ENCODE measurements around the gene GAB2. TPM values are rescaled to one million over a fixed set of nuclear protein-coding genes. Genes with fewer than 3 reads are reported as not detected.

Gene GAB2
- total and polyA plus RNA-seq, 7 experiments from 2014 or later, result 0.17 to 42.6 (median 3.5) TPM

DNA sequence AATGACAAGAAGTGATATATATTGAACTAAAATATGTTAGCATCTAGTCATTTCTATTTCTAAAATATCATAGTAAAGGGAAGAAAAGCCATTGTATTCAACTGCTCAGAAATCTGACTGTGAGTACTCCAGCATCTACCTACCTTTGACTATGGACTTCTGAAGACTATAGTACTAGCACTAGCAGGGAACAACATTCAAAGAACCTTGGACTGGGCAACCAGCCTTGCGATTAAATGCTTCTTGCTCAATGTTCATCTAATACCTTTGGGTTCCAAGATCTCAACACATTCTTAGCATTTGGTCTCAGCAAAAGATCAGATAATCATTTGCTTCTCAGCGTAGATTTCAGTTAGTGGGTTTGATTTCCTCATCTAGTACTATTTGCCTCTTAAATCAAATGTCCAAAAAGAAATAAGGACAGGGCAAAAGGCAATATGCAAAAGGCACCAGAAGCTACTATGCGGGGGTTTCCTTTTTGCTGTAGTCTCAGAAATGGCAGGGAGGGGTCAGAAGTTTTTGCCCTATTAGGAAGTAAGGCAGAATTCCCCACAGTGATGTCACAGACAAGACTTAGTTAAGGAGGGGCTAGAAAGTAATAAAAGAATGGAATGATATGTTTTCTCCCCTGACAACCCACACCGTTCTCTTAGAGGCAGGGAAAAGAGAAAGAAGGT, 80.6 kb downstream of the GAB2 start:
- peaks cover 0 to 8% (median 3%) of the 10 kb centered on the region in 5 donors for H3K27me3 Mint-ChIP-seq
- Histone ChIP-seq H3K4me1 (ENCODE audit: control insufficient read depth in 2 of 2, insufficient read depth in 2 of 2, low read length in 2 of 2) (no peaks in the 10 kb centered on the region), H3K27ac (ENCODE audit: low read depth, low read length) (no peak overlapping the region), H3K36me3 (ENCODE audit: control insufficient read depth in 2 of 3, insufficient read depth in 3 of 3, low read length in 3 of 3) (no peaks in the 10 kb centered on the region), H3K4me3 (ENCODE audit: low read length) (no peak overlapping the region), H3K27me3 (ENCODE audit: control insufficient read depth in 2 of 2, insufficient read depth in 2 of 2, low read length in 2 of 2) (no peaks in the 10 kb centered on the region), H3K9me3 (ENCODE audit: control insufficient read depth in 2 of 3, low read length in 3 of 3) (no peaks in the 10 kb centered on the region)
- ChIA-PET POLR2A (no interaction called here), CTCF (no interaction called here)
- H3K36me3 Mint-ChIP-seq, result peaks cover 0 to 63% (median 0%) of the 10 kb centered on the region in 5 donors
- intact Hi-C loops (cut with micrococcal nuclease), result no loop called here
- DNase-seq (no peak), ATAC-seq (peak; percentile 44)
- H3K4me1 Mint-ChIP-seq, result peaks cover 0 to 86% (median 8%) of the 10 kb centered on the region in 7 donors
- H3K27ac Mint-ChIP-seq, result no peak overlapping the region
- H3K4me3 Mint-ChIP-seq, result peak overlapping the region in 1 of 10 donors; percentile 13
- H3K9me3 Mint-ChIP-seq, result peaks cover 0 to 17% (median 0%) of the 10 kb centered on the region in 11 donors

DNA sequence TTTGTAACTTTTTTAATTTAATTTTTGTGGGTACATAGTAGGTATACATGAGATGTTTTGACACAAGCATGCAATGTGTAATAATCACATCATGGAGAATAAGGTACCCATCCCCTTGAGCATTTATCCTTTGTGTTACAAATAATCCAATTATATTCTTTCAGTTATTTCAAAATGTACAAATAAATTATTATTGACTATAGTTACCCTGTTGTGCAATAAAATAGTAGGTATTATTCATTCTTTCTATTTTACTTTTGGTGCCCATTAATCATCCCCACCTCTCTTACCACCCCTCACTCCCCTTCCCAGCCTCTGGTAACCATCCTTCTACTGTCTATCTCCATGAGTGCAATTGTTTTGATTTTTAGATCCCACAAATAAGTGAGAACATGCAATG, 83.5 kb downstream of the GAB2 start:
- CTCF ChIA-PET, result no interaction called here
- POLR2A ChIA-PET, result no interaction called here
- Histone ChIP-seq H3K9me3 (ENCODE audit: control insufficient read depth in 2 of 3, low read length in 3 of 3) (no peaks in the 10 kb centered on the region), H3K4me3 (ENCODE audit: low read length) (no peak overlapping the region), H3K36me3 (ENCODE audit: control insufficient read depth in 2 of 3, insufficient read depth in 3 of 3, low read length in 3 of 3) (no peaks in the 10 kb centered on the region), H3K27me3 (ENCODE audit: control insufficient read depth in 2 of 2, insufficient read depth in 2 of 2, low read length in 2 of 2) (no peaks in the 10 kb centered on the region), H3K4me1 (ENCODE audit: control insufficient read depth in 2 of 2, insufficient read depth in 2 of 2, low read length in 2 of 2) (no peaks in the 10 kb centered on the region), H3K27ac (ENCODE audit: low read depth, low read length) (no peak overlapping the region)
- ATAC-seq (no peak), DNase-seq (no peak)
- Mint-ChIP-seq H3K4me3 (no peak overlapping the region), H3K9me3 (peaks cover 0 to 13% (median 0%) of the 10 kb centered on the region in 11 donors), H3K4me1 (peaks cover 0 to 80% (median 0%) of the 10 kb centered on the region in 7 donors), H3K27ac (no peak overlapping the region), H3K27me3 (peaks cover 0 to 2% (median 0%) of the 10 kb centered on the region in 5 donors), H3K36me3 (peaks cover 0 to 57% (median 0%) of the 10 kb centered on the region in 5 donors)
- intact Hi-C loops (cut with micrococcal nuclease), result loop anchor here in 1 of 2 donors (5.0 kb wide), 1 partner anchor 228 kb away; no protein-coding TSS in a partner anchor

DNA sequence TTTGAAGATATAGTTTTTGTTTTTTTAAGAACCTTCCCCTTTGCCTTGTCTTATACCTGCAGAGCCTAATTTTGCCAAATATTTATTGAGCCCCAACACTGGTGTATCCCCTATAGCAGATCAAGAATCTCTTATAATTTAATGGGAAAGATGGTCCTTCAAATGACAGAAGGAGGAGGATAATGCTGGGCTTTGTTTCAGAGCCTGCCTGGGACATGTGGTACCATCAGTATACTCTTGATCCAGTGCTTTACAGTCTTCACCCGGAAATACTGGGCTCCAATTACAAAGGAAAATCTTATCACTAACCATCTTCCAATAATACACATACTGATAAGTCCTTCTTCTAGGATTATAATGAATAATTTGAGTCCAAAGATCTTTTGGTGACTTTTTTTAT, 84.7 kb downstream of the GAB2 start:
- Histone ChIP-seq H3K36me3 (ENCODE audit: control insufficient read depth in 2 of 3, insufficient read depth in 3 of 3, low read length in 3 of 3) (no peaks in the 10 kb centered on the region), H3K9me3 (ENCODE audit: control insufficient read depth in 2 of 3, low read length in 3 of 3) (no peaks in the 10 kb centered on the region), H3K27me3 (ENCODE audit: control insufficient read depth in 2 of 2, insufficient read depth in 2 of 2, low read length in 2 of 2) (no peaks in the 10 kb centered on the region), H3K27ac (ENCODE audit: low read depth, low read length) (no peak overlapping the region), H3K4me3 (ENCODE audit: low read length) (no peak overlapping the region), H3K4me1 (ENCODE audit: control insufficient read depth in 2 of 2, insufficient read depth in 2 of 2, low read length in 2 of 2) (no peaks in the 10 kb centered on the region)
- Mint-ChIP-seq H3K27me3 (peaks cover 0 to 2% (median 0%) of the 10 kb centered on the region in 5 donors), H3K4me3 (peak overlapping the region in 1 of 10 donors; percentile 45), H3K27ac (peak overlapping the region in 2 of 9 donors; percentile 19 to 65), H3K4me1 (peaks cover 0 to 76% (median 0%) of the 10 kb centered on the region in 7 donors), H3K9me3 (peaks cover 0 to 18% (median 0%) of the 10 kb centered on the region in 11 donors), H3K36me3 (peaks cover 0 to 63% (median 0%) of the 10 kb centered on the region in 5 donors)
- CTCF ChIA-PET, result no interaction called here
- DNase-seq (no peak), ATAC-seq (no peak)
- intact Hi-C loops (cut with micrococcal nuclease), result loop anchor here in 1 of 2 donors (1.0 to 5.0 kb wide), 3 partner anchors 7 to 229 kb away; no protein-coding TSS in a partner anchor
- POLR2A ChIA-PET, result no interaction called here

DNA sequence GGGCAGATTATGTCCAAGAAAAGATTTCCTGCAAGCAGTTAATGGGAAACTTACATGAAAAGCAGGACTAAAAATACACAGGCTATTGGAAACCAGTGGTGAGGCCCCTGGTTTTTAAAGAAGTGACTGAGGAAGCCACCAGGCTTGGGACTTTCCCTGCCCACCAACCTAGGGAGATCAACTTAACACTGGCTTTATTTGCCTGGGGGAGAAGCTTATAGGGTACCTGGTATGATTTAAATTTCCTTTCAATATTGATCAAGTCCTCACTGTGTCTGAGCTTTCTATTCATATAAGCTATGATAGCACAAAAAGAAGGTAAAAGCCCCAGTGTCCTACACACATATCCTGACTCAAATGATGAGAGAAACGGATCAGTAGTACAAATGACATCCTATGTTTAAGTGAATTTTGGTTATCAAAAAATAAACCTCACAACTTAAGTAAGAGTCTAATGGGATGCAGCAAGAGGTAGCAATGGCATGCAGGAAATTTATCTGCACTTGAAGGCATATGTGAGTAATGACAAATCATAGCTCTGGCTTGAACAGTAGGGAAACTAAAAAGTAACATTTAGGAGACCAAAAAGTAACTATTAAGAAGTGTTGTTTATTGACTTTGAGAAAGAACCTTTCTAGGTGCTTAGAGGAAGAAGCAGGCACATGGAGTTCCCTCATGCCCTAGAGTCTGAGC, 85.3 kb downstream of the GAB2 start:
- H3K4me3 ChIP-seq (ENCODE audit: low read length), result no peak overlapping the region
- H3K36me3 Mint-ChIP-seq, result peaks cover 0 to 61% (median 0%) of the 10 kb centered on the region in 5 donors
- H3K27me3 ChIP-seq (ENCODE audit: control insufficient read depth in 2 of 2, insufficient read depth in 2 of 2, low read length in 2 of 2), result no peaks in the 10 kb centered on the region
- no peak for DNase-seq
- peaks cover 0 to 73% (median 0%) of the 10 kb centered on the region in 7 donors for H3K4me1 Mint-ChIP-seq
- H3K4me1 ChIP-seq (ENCODE audit: control insufficient read depth in 2 of 2, insufficient read depth in 2 of 2, low read length in 2 of 2), result no peaks in the 10 kb centered on the region
- no peaks in the 10 kb centered on the region for H3K9me3 ChIP-seq (ENCODE audit: control insufficient read depth in 2 of 3, low read length in 3 of 3)
- peaks cover 0 to 19% (median 0%) of the 10 kb centered on the region in 11 donors for H3K9me3 Mint-ChIP-seq
- H3K27me3 Mint-ChIP-seq, result peaks cover 0 to 2% (median 0%) of the 10 kb centered on the region in 5 donors
- H3K27ac Mint-ChIP-seq, result peak overlapping the region in 2 of 9 donors; percentile 19 to 65
- ATAC-seq, result peak; percentile 48
- ChIA-PET CTCF (no interaction called here), POLR2A (no interaction called here)
- intact Hi-C loops (cut with micrococcal nuclease), result loop anchor here in 1 of 2 donors (1.0 to 5.0 kb wide), 3 partner anchors 8 to 230 kb away; no protein-coding TSS in a partner anchor
- H3K27ac ChIP-seq (ENCODE audit: low read depth, low read length), result no peak overlapping the region
- H3K4me3 Mint-ChIP-seq, result peak overlapping the region in 1 of 10 donors; percentile 45
- no peaks in the 10 kb centered on the region for H3K36me3 ChIP-seq (ENCODE audit: control insufficient read depth in 2 of 3, insufficient read depth in 3 of 3, low read length in 3 of 3)

DNA sequence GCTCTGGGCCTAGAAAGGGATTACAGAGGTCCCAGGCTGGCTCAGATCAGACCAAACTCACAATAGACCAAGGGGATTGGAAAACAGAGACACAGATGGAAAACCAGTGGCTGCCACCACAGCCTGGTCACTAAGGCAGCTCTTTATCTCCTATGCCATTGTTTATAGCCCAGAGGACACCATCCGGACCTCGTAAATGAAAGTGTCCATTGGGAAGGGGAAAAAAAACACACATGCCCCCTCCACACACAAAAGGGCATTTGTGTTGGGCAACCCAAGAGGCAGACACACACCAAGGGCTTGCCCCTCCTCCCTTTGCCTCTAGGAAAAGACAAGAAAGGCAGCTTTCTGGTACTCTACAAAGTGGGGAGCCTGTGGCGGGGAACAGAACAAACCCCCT, 85.9 kb downstream of the GAB2 start:
- no peak for ATAC-seq
- H3K4me3 ChIP-seq (ENCODE audit: low read length), result no peak overlapping the region
- no peak overlapping the region for H3K27ac ChIP-seq (ENCODE audit: low read depth, low read length)
- CTCF ChIA-PET, result interaction anchor here (1.1 kb wide), 1 partner anchor 113 kb away, joined by 3 read pairs; no protein-coding TSS in a partner anchor
- Mint-ChIP-seq H3K36me3 (peaks cover 0 to 62% (median 0%) of the 10 kb centered on the region in 5 donors), H3K9me3 (peaks cover 0 to 22% (median 0%) of the 10 kb centered on the region in 11 donors), H3K4me1 (peaks cover 0 to 73% (median 0%) of the 10 kb centered on the region in 7 donors), H3K27ac (peak overlapping the region in 1 of 9 donors; percentile 65), H3K27me3 (peaks cover 0 to 2% (median 0%) of the 10 kb centered on the region in 5 donors), H3K4me3 (peak overlapping the region in 1 of 10 donors; percentile 45)
- POLR2A ChIA-PET, result interaction anchor here (0.7 kb wide), 1 partner anchor 195 kb away, joined by 3 read pairs; no protein-coding TSS in a partner anchor
- H3K4me1 ChIP-seq (ENCODE audit: control insufficient read depth in 2 of 2, insufficient read depth in 2 of 2, low read length in 2 of 2), result no peaks in the 10 kb centered on the region
- intact Hi-C loops (cut with micrococcal nuclease), result loop anchor here in 1 of 2 donors (1.0 to 5.0 kb wide), 3 partner anchors 9 to 231 kb away; no protein-coding TSS in a partner anchor
- H3K27me3 ChIP-seq (ENCODE audit: control insufficient read depth in 2 of 2, insufficient read depth in 2 of 2, low read length in 2 of 2), result no peaks in the 10 kb centered on the region
- no peak for DNase-seq
- H3K9me3 ChIP-seq (ENCODE audit: control insufficient read depth in 2 of 3, low read length in 3 of 3), result no peaks in the 10 kb centered on the region
- no peaks in the 10 kb centered on the region for H3K36me3 ChIP-seq (ENCODE audit: control insufficient read depth in 2 of 3, insufficient read depth in 3 of 3, low read length in 3 of 3)

DNA sequence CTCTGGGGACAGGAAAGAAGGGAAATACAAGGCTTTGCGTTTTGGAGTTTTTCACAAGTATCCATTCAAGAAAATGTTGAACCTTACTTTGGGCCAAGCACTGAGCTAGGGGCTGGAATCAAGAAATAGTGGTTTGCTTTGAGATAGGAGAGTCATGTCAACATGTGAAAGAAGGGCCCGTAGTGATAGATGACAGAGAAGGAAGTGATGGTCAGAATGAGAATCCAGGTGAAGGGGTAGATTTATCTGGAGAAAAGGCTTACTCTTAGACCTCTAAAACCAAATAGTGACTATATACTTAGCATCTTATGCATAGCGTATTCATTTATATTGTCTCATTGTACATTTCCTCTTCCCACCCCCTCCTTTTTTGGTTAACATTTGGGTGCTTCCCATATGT, 87.3 kb downstream of the GAB2 start:
- CTCF ChIA-PET, result no interaction called here
- Mint-ChIP-seq H3K4me1 (peaks cover 3 to 78% (median 8%) of the 10 kb centered on the region in 7 donors), H3K27ac (peak overlapping the region in 1 of 9 donors; percentile 64)

More for the DNA sequence above, 87.3 kb downstream of the GAB2 start:
- no peaks in the 10 kb centered on the region for H3K27me3 Mint-ChIP-seq
- Histone ChIP-seq H3K36me3 (ENCODE audit: control insufficient read depth in 2 of 3, insufficient read depth in 3 of 3, low read length in 3 of 3) (no peaks in the 10 kb centered on the region), H3K27me3 (ENCODE audit: control insufficient read depth in 2 of 2, insufficient read depth in 2 of 2, low read length in 2 of 2) (no peaks in the 10 kb centered on the region), H3K4me3 (ENCODE audit: low read length) (no peak overlapping the region), H3K4me1 (ENCODE audit: control insufficient read depth in 2 of 2, insufficient read depth in 2 of 2, low read length in 2 of 2) (peaks cover 0 to under 1% of the 10 kb centered on the region in 2 donors), H3K9me3 (ENCODE audit: control insufficient read depth in 2 of 3, low read length in 3 of 3) (no peaks in the 10 kb centered on the region), H3K27ac (ENCODE audit: low read depth, low read length) (no peak overlapping the region)
- peaks cover 0 to 55% (median 0%) of the 10 kb centered on the region in 5 donors for H3K36me3 Mint-ChIP-seq
- no peak for ATAC-seq
- POLR2A ChIA-PET, result no interaction called here
- H3K9me3 Mint-ChIP-seq, result peaks cover 0 to 18% (median 0%) of the 10 kb centered on the region in 11 donors
- intact Hi-C loops (cut with micrococcal nuclease), result loop anchor here in 1 of 2 donors (5.0 kb wide), 1 partner anchor 232 kb away; no protein-coding TSS in a partner anchor
- peak overlapping the region in 1 of 10 donors; percentile 18 for H3K4me3 Mint-ChIP-seq
- DNase-seq, result no peak
